ENCODE results near the gene PIGT. TPM values are rescaled to one million over a fixed set of nuclear protein-coding genes. Genes with fewer than 3 reads are reported as not detected.

PIGT gene
- total RNA-seq, 1 experiment from 2014 or later = 71.4 TPM

- Histone ChIP-seq H3K27me3 (ENCODE audit: insufficient read depth, low read length) (peaks cover 23% of the 10 kb centered on the region), H3K36me3 (ENCODE audit: control insufficient read depth in 1 of 2, insufficient read depth in 2 of 2, low read length in 2 of 2) (no peaks in the 10 kb centered on the region), H3K4me1 (ENCODE audit: control insufficient read depth in 1 of 2, insufficient read depth in 2 of 2, low read length in 2 of 2) (no peaks in the 10 kb centered on the region), H3K4me3 (replicated peaks in 1 of 2; ENCODE audit: low read depth in 1 of 2, low read length in 2 of 2) (no peak overlapping the region), H3K9me3 (ENCODE audit: control insufficient read depth in 1 of 2, insufficient read depth in 1 of 2, low read depth in 1 of 2, low read length in 2 of 2) (no peaks in the 10 kb centered on the region), H2AFZ (ENCODE audit: low read depth, low read length, poor library complexity, severe bottlenecking) (no peak overlapping the region), H3K9me2 (ENCODE audit: insufficient read depth) (no peaks in the 10 kb centered on the region), H3K9ac (ENCODE audit: low read length) (no peak overlapping the region), H3K79me2 (ENCODE audit: insufficient read depth, low read length) (no peaks in the 10 kb centered on the region), H4K20me1 (ENCODE audit: insufficient read depth) (no peaks in the 10 kb centered on the region), H3K27ac (ENCODE audit: low read depth, low read length) (no peak overlapping the region), H3K4me2 (ENCODE audit: low read length) (no peak overlapping the region)
- DNase-seq (ENCODE audit: low read depth, low spot score) (no peak), ATAC-seq (no peak)
- POLR2A ChIA-PET = no interaction called here
- RAD21 ChIA-PET (ENCODE audit: low non-redundant PET in 1 of 2, low total read pairs in 2 of 2, uncharacterized antibody in 2 of 2, unreplicated experiment in 2 of 2) = no interaction called here
- CTCF ChIA-PET = interaction anchor here (0.9 to 1.6 kb wide), 6 partner anchors 8 to 103 kb away, joined by 3 to 5 read pairs (median 4); partner anchors contain the start of gene SYS1
- no TSS peak for BruUV-seq (replicated peaks)
- intact Hi-C loops (cut with micrococcal nuclease) = no loop called here
- no peak for TF ChIP-seq CBX3 (IDR thresholded peaks at IDR 0.05; ENCODE audit: low read depth)
- TF ChIP-seq FOSL1 (IDR thresholded peaks at IDR 0.05; ENCODE audit: low read depth) = no peak
- TF ChIP-seq ATF3 (IDR thresholded peaks at IDR 0.05) = no peak
Observed at GRCh38 chr20:45465491-45466266, 49.7 kb downstream of the PIGT start.

- BruUV-seq (replicated peaks) = no TSS peak
- H3K27ac ChIP-seq (ENCODE audit: low read depth, low read length) = no peak overlapping the region
- RAD21 ChIA-PET (ENCODE audit: low non-redundant PET in 1 of 2, low total read pairs in 2 of 2, uncharacterized antibody in 2 of 2, unreplicated experiment in 2 of 2) = no interaction called here
- no peaks in the 10 kb centered on the region for H3K9me3 ChIP-seq (ENCODE audit: control insufficient read depth in 1 of 2, insufficient read depth in 1 of 2, low read depth in 1 of 2, low read length in 2 of 2)
- POLR2A ChIA-PET = no interaction called here
- ATAC-seq = no peak
- H3K79me2 ChIP-seq (ENCODE audit: insufficient read depth, low read length) = no peaks in the 10 kb centered on the region
- no peaks in the 10 kb centered on the region for H4K20me1 ChIP-seq (ENCODE audit: insufficient read depth)
- CTCF ChIA-PET = interaction anchor here (1.2 kb wide), 1 partner anchor 9 kb away, joined by 3 read pairs; no protein-coding TSS in a partner anchor
- H3K9ac ChIP-seq (ENCODE audit: low read length) = no peak overlapping the region
- no peaks in the 10 kb centered on the region for H3K9me2 ChIP-seq (ENCODE audit: insufficient read depth)
- intact Hi-C loops (cut with micrococcal nuclease) = no loop called here
- no peak overlapping the region for H3K4me3 ChIP-seq (replicated peaks in 1 of 2; ENCODE audit: low read depth in 1 of 2, low read length in 2 of 2)
- H3K36me3 ChIP-seq (ENCODE audit: control insufficient read depth in 1 of 2, insufficient read depth in 2 of 2, low read length in 2 of 2) = no peaks in the 10 kb centered on the region
- DNase-seq (ENCODE audit: low read depth, low spot score) = no peak
- TF ChIP-seq SRF (IDR thresholded peaks at IDR 0.05; ENCODE audit: low read depth) (no peak), YY1 (IDR thresholded peaks at IDR 0.05; ENCODE audit: extremely low read depth, insufficient replicate concordance, low read depth, low read length) (no peak), ZFX (IDR thresholded peaks at IDR 0.05) (no peak), REST (IDR thresholded peaks at IDR 0.05; ENCODE audit: low read depth) (no peak), FOSL1 (IDR thresholded peaks at IDR 0.05; ENCODE audit: low read depth) (no peak), EZH2 (IDR thresholded peaks at IDR 0.05) (no peak), TCF7L2 (IDR thresholded peaks at IDR 0.05; ENCODE audit: borderline replicate concordance, extremely low read depth, insufficient read depth, insufficient read length) (no peak), ZBTB33 (IDR thresholded peaks at IDR 0.05; ENCODE audit: extremely low read depth, insufficient replicate concordance, low read length) (no peak)
- no peak overlapping the region for H2AFZ ChIP-seq (ENCODE audit: low read depth, low read length, poor library complexity, severe bottlenecking)
- no peak overlapping the region for H3K4me2 ChIP-seq (ENCODE audit: low read length)
- peaks cover 23% of the 10 kb centered on the region for H3K27me3 ChIP-seq (ENCODE audit: insufficient read depth, low read length)
- no peaks in the 10 kb centered on the region for H3K4me1 ChIP-seq (ENCODE audit: control insufficient read depth in 1 of 2, insufficient read depth in 2 of 2, low read length in 2 of 2)
Observed at GRCh38 chr20:45467172-45467571, 51.2 kb downstream of the PIGT start.
